ACHN (cell line): ENCODE results near the gene SECISBP2.
"Not testable (repeated sequence)": the region's sequence is repeated elsewhere in the genome, so short reads cannot be mapped to it uniquely, and the experiment has no call there.

Experiments
- DNase-seq: peaks from one replicate; pipeline ENCODE4 v3.0.0-alpha.2; 2015
- in situ Hi-C: cut with HindIII; loops from 2 replicates; pipeline ENCODE4 v1.10.0; 2017; ENCODE audit warnings: low sequenced_read_pairs, low pct_ligation_motif_present, low pct_unique_long_range_greater_than_20kb

Gene SECISBP2

DNA sequence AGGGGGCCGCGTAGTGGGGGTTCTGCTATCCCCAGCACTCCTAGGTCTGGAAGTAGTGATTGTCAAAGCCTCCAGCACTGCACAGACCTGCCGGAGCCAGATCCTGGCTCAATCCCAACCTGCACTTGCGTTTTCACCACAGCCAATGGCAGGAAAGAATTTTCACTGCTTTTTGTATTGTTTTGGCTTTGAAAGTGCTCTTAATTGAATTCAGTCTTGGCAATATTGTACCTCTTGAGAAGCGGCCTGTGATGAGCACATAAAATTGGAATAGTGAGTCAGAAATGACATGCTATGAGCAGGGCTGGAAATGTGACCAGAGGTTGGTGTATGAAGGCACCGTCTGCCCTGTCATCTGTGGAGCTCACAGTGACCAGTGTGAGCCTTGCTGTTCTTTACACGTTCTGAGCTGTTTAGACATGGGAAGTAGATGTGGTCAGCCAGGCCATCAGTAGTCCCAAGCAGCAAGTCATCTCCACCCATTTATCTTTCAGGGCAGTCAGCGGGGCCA, 41.5 kb downstream of the SECISBP2 start:
- in situ Hi-C loops: no loop called here
- DNase-seq: no peak

DNA sequence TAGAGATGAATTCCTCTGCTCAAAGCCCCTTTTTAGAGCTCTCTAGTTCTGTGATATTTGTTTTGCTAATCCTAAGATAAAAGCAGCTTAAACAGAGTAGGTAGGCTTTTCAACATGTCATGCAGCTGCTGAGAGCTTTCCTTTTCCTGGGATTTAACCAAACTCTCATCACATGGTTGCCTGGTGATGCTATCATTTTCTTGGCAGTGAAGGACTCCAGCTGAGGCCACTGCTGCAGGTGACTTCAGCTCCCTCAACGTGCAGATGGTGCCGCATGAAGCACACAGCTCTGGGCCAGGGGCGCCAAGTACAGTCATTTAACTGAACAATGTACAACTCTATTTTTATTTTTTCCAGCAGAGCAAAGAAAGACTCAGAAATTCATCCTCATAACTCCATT, 42.2 kb downstream of the SECISBP2 start:
- in situ Hi-C loops: no loop called here
- no peak for DNase-seq

DNA sequence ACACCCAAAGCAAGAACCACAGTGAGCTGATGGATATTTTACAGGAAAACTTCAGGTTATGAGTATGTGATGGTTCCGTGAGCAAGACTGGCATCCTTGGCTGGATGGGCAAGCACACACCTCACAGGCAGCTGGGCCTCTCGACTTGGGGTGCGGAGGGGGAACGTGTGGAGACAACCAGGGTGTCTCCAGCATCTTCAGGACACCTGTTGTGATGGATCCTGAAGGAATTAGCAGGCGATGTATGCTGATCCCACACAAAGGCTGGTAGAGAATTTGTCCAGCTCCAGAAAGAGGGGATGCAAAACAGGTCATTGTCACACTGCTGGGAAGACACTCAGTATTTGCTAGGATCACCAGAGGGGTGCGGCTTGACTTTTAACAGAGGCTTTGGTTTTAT, 42.7 kb downstream of the SECISBP2 start:
- in situ Hi-C loops: no loop called here
- no peak for DNase-seq

DNA sequence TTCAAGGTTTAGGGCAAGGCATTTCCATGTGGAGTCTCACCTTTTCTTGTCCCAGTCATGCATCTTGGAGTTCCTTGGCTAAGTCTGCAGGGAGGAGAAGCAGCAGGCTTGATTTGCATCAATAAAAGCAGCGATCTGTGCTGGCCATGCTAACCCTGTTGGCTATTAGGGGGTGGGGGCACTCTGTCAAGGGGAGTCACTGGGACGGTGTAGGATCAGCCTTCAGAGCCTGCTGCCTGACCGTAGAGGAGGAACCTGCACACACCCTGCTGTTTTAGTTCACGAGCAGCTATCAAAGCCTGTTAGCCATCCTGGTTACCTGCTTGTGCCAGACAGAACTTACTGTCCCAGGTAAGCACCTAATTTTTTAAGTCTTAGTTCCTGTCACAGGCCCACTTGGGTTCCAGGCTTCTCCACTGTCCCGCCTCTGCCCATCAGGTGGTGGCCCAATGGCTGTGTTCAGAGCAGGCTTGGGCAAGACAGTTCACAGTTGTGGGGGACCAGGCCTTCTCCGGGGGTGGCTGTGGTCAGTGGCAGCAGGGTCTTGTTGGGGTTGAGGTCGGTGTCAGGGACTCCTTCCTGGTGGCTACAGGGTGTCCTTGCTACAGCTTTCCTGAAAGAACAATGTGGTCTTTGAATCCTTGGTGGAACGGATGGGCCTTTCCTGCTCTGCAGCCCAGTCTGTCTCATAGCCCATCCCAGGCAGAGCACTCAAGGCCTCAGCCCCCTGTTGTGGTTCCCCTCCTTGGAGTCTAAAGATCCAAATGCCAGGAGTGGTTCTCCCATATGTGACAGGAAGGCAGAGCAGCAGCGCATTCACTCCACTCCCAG, 43.7 kb downstream of the SECISBP2 start:
- DNase-seq: no peak
- in situ Hi-C loops: no loop called here

DNA sequence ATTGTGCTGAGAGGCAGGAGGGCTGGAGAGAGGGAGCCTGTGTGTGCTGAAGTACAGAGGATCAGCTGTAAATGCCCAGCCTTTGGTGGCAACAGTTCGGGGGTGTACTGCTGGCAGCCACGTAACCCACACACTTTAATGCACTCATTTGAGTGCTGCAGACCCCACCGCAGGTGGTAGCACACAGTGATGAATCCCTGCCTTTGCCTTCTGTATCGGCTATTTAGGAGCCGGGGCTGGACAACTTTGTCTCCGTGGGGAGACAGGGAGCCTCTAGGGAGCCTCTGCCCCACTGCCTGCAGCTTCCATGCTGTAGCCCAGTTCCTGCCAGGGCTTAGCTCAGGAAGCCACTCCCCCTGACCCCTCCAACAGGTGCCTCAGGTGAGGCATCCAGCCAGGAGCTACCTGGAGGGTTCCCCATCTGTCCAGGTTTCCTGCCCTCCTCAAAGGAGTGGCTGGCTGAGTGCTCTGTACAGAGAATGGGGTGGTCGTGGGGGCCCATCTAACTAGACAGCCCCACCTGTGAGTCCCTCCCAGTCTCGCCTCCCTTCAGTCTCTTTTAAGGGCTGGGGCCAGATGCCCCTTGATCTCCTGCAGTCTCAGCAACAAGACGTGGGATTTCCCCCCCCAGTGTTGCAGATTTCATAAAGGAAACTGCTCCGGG, 44.5 kb downstream of the SECISBP2 start:
- in situ Hi-C loops: no loop called here
- DNase-seq: no peak

DNA sequence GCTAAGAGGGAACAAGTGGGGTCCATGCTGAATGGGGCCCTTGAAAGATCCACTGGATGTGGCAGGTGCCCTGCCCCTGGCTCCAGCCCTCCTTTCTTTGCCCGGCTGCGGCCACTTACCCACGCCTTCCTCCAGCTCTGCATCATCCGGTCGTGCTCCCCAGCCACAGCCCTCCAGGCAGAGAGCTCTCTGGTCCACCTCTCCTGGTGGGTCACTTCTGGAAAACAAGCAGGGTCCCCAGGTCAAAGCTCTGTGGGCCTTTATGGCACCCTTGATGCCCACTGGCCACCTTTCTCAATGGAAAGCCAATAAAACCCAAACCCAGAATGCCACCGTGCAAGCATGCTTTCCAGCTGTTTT, 45.0 kb downstream of the SECISBP2 start:
- no peak for DNase-seq
- in situ Hi-C loops: no loop called here

DNA sequence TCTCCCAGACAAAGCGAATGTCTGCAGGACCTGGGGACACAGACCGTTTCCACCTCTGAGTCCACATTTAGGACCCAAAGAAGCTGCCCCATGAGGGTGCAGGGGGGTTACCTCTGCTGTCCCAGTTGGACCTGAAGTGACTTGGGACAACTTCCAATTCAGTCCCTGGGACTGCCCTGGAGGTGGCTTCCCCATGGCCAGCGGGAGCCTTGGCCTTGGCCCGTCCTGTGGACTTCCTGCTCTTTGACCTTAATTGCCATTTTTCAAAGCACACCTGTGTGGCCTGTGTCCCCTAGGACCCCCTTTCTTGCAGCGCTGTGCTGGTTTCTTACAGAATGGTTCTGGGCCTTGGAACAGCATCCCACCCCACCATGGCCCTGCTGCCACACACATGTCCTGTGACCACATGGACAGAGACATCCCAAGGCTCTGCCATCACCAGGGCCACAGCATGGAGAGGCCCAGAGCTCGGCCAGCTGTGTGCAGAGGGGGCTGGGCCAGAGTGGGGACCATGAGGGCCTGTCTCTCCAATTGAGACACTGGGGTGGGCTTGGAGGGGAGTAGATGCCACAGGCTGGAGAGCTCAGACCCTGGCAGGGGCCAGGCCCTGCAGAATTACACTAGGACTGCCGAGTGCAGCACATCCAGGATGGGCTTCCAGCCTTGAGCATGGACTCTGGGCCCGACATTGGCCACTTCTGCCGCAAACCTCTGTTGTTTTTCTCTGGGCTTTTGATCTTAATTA, 45.8 kb downstream of the SECISBP2 start:
- in situ Hi-C loops: no loop called here

DNA sequence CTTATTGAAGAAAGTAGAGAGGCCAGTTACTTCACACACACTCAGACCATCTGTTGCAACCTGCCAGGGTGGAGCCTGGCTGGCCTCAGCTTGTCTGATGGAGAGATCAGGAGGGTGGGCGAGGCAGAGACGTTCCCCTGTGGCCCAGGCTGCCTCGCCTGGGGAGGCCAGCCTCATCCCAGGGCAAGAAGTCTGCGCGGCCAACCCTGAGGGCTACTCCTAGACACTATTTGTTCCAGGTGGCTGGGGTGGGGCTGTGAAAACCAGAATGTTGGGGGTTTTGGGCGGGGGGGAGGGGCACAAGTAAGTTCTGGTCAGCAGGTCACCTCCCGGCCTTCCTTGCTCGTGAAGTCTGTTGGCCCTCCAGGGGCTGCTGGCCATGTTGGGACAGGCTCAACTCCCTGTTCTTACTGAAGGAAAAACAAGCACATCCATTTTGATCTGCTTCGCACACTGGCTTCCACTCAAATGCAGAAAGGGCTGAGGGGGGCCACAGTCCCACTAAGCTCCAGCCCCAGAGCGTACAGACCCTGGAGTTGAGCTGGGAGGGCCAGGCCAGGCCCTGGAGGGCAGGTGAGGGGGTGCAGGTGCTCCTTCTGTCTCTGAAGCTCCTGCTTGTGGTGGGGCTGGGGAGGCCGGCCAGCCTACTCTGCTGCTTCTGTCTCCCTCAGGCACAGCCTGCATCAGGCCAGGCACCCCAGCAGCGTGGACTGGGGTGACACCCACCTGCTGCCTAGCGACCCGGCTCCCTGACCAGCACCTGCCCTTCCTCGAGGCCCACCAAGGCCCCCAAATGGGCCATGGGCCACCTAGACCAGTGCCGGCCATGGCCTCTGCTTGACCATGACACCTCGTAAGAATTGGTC, 46.6 kb downstream of the SECISBP2 start:
- in situ Hi-C loops: no loop called here
- DNase-seq: no peak

More for the DNA sequence above, 45.8 kb downstream of the SECISBP2 start:
- no peak for DNase-seq

DNA sequence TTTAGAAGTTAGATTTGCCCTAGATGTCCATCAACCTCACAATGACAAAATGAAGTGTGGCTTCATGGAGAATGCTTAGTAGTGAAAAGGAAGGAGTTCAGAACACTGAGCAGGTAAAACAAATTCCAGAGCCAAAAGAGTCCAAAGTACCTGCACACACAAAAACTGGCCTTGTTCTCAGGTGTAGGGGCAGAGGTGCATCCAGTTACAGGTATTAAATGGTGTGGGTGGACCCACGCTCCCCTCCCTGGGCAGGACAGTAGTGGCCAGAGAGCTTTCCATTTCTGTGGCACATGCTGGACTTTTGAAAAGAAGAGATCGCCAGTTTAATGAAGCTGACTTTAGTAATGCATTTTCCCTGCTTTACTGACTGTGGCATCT, 47.2 kb downstream of the SECISBP2 start:
- in situ Hi-C loops: no loop called here
- DNase-seq: no peak

DNA sequence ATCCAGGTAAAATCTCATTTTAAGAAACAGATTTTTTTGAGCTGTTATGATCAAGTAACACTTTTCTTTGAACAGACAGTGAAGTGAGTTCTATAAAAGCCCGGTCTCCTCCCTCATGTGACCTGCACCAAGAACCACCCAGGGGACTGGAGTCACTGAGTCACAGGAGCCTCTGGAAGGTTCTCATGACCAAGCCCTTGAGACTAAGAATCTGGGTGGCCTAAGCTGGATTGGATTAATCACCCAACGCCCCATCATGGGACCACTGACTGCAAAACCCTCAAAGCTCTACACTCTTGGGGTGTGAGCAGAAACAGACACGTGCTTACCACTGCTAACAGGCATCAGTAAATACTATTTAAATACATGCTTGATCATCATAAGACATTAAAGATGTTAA, 48.4 kb downstream of the SECISBP2 start:
- in situ Hi-C loops: no loop called here
- DNase-seq: no peak

DNA sequence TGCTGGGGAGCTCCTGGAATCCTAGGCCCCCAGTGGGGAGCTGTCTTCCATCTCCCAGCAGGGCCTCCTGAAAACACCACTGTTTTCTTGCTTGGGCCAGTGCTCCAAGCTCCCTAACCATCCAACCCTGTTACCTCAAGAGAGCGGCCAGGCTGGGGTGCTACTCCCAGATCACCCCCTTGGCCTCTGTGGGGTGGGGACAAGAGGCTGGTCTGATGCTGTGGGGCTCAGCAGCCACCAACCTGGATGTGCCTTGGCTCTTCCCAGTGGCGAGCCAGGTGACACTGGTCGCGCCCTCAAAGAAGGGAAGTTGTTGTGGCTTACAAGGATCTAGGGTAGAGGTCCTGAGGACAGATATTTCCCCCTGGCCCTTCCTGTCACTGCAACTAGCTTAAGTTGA, 49.0 kb downstream of the SECISBP2 start:
- DNase-seq: no peak
- in situ Hi-C loops: no loop called here

DNA sequence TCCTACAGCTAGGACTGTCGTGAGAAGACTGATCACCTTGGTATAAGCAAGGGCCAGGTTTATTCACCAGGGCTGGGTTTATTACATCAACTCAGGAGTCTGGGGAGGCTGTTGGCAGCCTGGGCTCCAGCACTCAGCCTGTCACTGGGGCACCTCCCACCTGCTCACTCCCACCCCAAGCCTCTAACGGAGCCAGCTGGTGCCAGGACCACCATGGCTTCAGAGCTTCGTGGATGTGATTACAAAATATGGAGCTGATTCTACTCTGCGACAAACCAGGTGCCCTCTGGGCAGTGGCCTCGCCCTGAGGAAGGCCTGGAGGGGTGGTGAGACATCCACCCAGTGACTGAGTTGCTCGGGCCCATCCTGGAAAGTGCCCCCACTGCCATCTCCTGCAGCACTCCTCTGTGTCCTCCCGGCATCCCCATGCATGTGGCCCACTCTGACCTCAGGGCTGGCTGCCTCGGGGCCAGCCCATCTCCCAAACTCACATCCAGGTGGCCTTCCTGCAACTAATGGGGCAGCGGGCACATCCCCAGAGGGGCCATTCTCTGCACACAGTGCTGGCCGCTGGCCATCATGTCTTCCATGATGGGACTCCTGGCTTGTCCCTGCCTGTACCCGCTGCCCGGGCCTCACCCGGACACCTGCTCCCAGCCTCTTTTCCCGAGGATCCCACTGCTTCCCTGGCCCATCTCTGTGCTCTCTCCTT, 49.6 kb downstream of the SECISBP2 start:
- in situ Hi-C loops: no loop called here

DNA sequence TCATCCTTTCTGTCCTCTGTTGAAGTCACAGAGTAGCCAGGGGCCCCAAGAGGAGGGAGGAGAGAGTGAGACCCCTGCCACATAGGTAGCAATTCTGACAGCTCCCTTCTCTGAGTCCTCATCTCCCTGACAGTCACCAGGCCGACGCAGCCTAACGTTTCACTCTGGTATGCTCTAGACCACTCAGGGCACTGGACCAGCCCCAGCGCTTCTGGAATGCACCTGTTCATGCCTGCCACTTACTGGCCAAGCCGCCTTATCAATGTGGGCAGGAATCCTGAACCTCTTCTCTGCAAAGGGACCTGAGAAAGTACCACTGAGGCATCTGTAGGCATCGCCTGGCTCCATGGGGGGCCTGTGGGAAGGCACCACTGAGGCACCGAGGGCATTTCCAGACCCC, 50.2 kb downstream of the SECISBP2 start:
- in situ Hi-C loops: no loop called here
- no peak for DNase-seq

More for the DNA sequence above, 49.6 kb downstream of the SECISBP2 start:
- no peak for DNase-seq

DNA sequence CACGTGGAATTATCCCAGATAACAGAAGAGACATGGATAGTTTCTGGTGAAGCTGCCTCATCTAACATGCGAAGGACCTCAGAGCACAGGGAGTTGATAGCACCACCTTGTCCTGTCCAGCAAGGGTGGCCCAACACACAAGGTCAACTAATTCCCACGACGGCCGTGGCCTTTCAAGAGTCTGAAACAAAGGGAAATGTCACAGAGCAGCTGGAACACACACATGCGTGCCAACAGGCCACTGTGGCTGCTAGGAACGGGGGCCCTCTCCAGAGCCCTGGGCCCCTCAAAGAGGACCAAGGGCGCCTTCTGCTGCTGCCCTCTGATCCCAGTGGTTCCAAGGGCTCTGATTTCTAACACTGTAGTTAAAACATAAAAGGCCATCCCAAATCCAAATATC, 50.7 kb downstream of the SECISBP2 start:
- in situ Hi-C loops: no loop called here
- DNase-seq: no peak

DNA sequence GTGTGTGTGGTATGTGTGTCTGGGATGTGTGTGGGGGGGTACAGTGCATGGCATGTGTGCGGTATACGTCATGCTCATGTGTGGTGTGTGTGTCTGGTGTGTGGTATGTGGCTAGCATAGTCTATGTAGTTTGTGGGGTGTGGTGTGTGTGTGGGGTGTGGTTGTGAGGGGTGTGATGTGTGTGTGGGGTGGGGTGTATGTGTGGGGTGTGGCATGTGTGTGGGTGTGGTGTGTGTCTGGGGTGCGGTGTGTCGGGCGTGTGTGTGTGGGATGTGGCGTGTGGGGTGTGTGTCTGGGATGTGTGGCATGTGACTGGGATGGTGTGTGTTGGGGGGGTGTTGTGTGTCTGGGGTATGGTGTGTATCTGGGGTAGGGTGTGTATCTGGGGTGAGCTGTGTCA, 52.3 kb downstream of the SECISBP2 start:
- DNase-seq: no peak
- in situ Hi-C loops: no loop called here

DNA sequence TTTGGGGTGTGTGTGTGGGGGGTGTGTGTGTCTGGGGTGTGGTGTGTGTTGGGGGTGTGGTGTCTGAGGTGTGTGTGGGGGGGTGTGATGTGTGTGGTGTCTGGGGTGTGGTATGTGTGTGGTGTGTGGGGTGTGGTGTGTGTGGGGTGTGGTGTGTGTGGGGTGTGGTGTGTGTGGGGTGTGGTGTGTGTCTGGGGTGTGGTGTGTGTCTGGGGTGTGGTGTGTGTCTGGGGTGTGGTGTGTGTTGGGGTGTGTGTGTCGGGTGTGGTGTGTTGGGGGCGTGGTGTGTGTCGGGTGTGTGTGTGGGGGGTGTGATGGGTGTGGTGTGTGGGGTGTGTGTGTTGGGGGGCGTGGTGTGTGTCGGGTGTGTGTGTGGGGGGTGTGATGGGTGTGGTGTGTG, 53.5 kb downstream of the SECISBP2 start:
- DNase-seq, in situ Hi-C loops: not testable (repeated sequence)

DNA sequence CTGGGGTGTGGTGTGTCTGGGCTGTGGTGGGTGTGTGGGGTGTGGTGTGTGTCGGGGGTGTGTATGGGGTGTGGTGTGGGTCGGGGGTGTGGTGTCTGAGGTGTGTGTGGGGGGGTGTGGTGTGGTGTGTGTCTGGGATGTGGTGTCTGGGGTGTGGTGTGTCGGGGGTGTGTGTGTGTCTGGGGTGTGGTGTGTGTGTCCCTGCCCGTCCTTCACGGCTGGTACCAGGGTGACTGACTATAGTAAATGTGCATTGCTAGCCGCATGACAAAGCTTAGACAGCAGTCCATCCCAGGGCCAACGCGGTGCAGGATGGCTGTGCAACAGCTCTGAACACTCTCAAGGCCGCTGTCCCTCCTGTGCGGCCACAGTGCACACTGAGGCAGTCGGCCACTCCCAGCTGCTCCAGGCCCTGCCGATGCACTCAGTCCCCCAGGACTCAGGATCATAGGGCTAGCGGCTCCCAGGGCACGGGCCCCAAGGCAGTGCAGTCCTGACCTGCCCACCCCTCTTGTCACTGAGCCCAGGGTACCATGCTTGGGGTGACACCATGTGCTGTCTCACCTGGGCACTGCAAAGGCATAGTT, 54.0 kb downstream of the SECISBP2 start:
- in situ Hi-C loops: no loop called here
- no peak for DNase-seq

DNA sequence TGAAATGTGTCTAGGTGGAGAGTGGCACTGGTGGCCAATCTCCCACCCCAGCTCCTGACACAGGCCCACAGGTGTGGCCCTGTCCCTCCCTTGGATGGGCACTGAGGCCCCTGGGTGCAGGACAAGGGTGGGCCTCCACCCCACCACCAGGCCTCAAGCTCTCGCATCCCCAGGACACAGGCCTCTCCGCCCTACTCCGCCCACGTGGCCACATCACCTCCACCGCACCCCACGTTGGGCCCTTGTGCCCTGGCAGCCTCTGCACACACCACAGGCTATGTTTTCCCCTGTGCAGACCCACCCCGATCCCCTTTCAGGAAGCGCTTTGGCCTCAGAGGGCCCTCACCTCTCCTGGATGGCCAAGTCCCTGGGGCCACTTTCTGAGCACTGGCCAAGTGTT, 54.7 kb downstream of the SECISBP2 start:
- in situ Hi-C loops: no loop called here
- no peak for DNase-seq
